Retinal pigment epithelial cell (primary cell): ENCODE data around the gene KCNK6.
A peak's percentile ranks its signal among the peaks of the same experiment; 100 is the strongest.

Experiments used
- DNase-seq: peaks from one replicate; pipeline ENCODE4 v3.0.0-alpha.2; 2010; ENCODE audit warnings: low read depth
- H3K4me3 ChIP-seq: 2 replicates; pipeline ENCODE4 v1.5.1; 2011; ENCODE audit warnings: mild to moderate bottlenecking, low read length, control low read depth, moderate library complexity
- CTCF ChIP-seq: conservative IDR thresholded peaks from 2 replicates; pipeline ENCODE4 v1.5.1; 2011; ENCODE audit warnings: low read depth, low read length, control low read depth, inconsistent platforms

Gene KCNK6

DNA sequence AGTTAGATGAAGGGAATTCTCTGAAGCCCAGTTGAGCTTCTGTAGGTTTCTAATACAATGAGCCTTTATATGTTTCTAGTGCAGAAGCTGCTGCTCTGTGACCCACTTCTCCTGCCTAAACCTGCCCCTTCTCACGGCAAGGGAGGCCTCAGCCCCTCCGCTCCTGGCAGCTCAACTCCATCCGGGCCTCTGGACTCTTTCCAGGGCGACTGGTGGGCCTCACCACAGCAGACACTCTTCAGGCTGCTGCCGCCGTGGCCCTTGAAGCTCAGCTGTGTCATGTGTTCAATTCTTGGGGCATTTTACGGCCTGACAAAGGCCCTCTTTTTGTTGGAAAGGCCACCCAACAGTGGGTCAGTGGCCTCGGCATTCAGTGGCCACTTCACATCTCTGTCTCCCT, 25.6 kb upstream of the KCNK6 start:
- H3K4me3 ChIP-seq = no peak overlapping the region
- no peak for TF ChIP-seq CTCF
- DNase-seq = no peak

GRCh38 chr19:38298821-38299680, 20.6 kb upstream of the KCNK6 start:
- no peak for TF ChIP-seq CTCF
- DNase-seq = no peak

GRCh38 chr19:38303517-38304351, 15.9 kb upstream of the KCNK6 start, which contains the start of gene C19orf33:
TSS of gene C19orf33 (plus strand) at chr19:38304251. CDS start at chr19:38304262, 11 bp downstream.
- H3K4me3 ChIP-seq = peak within 1 kb of the TSS; percentile 38
- peak; percentile 37 for DNase-seq
- TF ChIP-seq CTCF = no peak

More at GRCh38 chr19:38298821-38299680, 20.6 kb upstream of the KCNK6 start:
- H3K4me3 ChIP-seq = no peak overlapping the region

DNA sequence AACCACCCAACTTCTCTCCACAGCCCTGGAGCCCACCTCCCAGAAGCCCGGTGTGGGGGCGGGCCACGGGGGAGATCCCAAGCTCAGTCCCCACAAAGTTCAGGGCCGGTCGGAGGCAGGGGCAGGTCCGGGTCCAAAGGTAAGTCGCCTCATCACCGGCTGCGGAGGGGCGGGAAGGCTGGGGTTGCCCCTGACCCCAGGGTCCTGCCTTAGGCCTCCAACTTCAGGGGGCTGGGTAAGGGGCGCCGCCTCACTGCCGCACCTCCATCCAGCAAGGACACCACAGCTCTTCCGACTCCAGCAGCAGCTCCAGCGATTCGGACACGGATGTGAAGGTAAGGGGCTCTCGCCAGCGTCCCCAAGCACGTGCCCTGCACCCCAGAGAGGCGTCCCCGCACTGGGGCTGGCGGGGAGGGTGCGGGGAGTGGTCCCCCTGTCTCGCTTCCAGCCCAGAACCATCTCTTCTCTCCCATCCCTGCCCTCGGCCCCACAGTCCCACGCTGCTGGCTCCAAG, 15.2 kb upstream of the KCNK6 start:
- DNase-seq = no peak
- no peak for TF ChIP-seq CTCF
- H3K4me3 ChIP-seq = peak overlapping the region; percentile 19

GRCh38 chr19:38304866-38305429, 14.7 kb upstream of the KCNK6 start:
- no peak overlapping the region for H3K4me3 ChIP-seq

GRCh38 chr19:38306236-38306635, 13.4 kb upstream of the KCNK6 start:
- no peak for TF ChIP-seq CTCF
- no peak for DNase-seq
- H3K4me3 ChIP-seq = no peak overlapping the region

More at GRCh38 chr19:38304866-38305429, 14.7 kb upstream of the KCNK6 start:
- TF ChIP-seq CTCF = no peak
- peak; percentile 33 for DNase-seq
